Skin epidermis (tissue), 12 donors: Measurements from ENCODE around the gene GYS2.
"Not testable (repeated sequence)": the region's sequence is repeated elsewhere in the genome, so short reads cannot be mapped to it uniquely, and the experiment has no call there.

Source experiments
- H3K27ac ChIP-seq, 21 experiments: fragments of 200-600 bp; sonication (generic) in 11 of 21; one replicate each; pipeline ENCODE4 v1.5.0; 2020; ENCODE audit warnings: mild to moderate bottlenecking in 3 of 21, inconsistent platforms in 2 of 21, moderate library complexity in 2 of 21
- H3K4me3 ChIP-seq, 7 experiments: fragments of 200-600 bp; sonication (generic) in 2 of 7; one replicate each; pipeline ENCODE4 v1.5.0; 2020; ENCODE audit warnings: inconsistent platforms in 2 of 7, mild to moderate bottlenecking in 2 of 7, moderate library complexity in 1 of 7

GYS2 gene

GRCh38 chr12:21604245-21605101 lies at the start of gene GYS2:
GYS2 (minus strand) TSS chr12:21604847; CDS start chr12:21604592, 255 bp downstream.
- H3K27ac ChIP-seq: no peak within 1 kb of the TSS
- H3K4me3 ChIP-seq: no peak within 1 kb of the TSS

GRCh38 chr12:21651821-21652220 lies 47.2 kb upstream of the GYS2 start:
- H3K4me3 ChIP-seq: no peak overlapping the region
- H3K27ac ChIP-seq: no peak overlapping the region

- H3K4me3 ChIP-seq: no peak overlapping the region
- H3K27ac ChIP-seq: no peak overlapping the region
Measured at GRCh38 chr12:21650997-21651396, 46.4 kb upstream of the GYS2 start.

- Histone ChIP-seq H3K4me3 (no peak overlapping the region), H3K27ac (no peak overlapping the region)
Measured at GRCh38 chr12:21649034-21649433, 44.4 kb upstream of the GYS2 start.

- H3K4me3 ChIP-seq: no peak overlapping the region
- H3K27ac ChIP-seq: no peak overlapping the region
Measured at GRCh38 chr12:21648378-21648777, 43.7 kb upstream of the GYS2 start.

GRCh38 chr12:21647179-21647578 lies 42.5 kb upstream of the GYS2 start:
- Histone ChIP-seq H3K4me3 (no peak overlapping the region), H3K27ac (no peak overlapping the region)

- H3K27ac ChIP-seq, H3K4me3 ChIP-seq: not testable (repeated sequence)
Measured at GRCh38 chr12:21645041-21645500, 40.4 kb upstream of the GYS2 start.

GRCh38 chr12:21644516-21644915 lies 39.9 kb upstream of the GYS2 start:
- H3K27ac ChIP-seq: no peak overlapping the region
- H3K4me3 ChIP-seq: no peak overlapping the region

- Histone ChIP-seq H3K27ac (no peak overlapping the region), H3K4me3 (no peak overlapping the region)
Measured at GRCh38 chr12:21643758-21644157, 39.1 kb upstream of the GYS2 start.

GRCh38 chr12:21642707-21643389 lies 38.2 kb upstream of the GYS2 start:
- Histone ChIP-seq H3K27ac (no peak overlapping the region), H3K4me3 (no peak overlapping the region)

- Histone ChIP-seq H3K4me3 (no peak overlapping the region), H3K27ac (no peak overlapping the region)
Measured at GRCh38 chr12:21638054-21638891, 33.6 kb upstream of the GYS2 start.

GRCh38 chr12:21634245-21634644 lies 29.6 kb upstream of the GYS2 start:
- Histone ChIP-seq H3K27ac (no peak overlapping the region), H3K4me3 (no peak overlapping the region)

- no peak overlapping the region for H3K27ac ChIP-seq
- no peak overlapping the region for H3K4me3 ChIP-seq
Measured at GRCh38 chr12:21631367-21631766, 26.7 kb upstream of the GYS2 start.

- Histone ChIP-seq H3K27ac (no peak overlapping the region), H3K4me3 (no peak overlapping the region)
Measured at GRCh38 chr12:21627924-21628323, 23.3 kb upstream of the GYS2 start.

GRCh38 chr12:21618566-21618965 lies 13.9 kb upstream of the GYS2 start:
- Histone ChIP-seq H3K27ac (no peak overlapping the region), H3K4me3 (no peak overlapping the region)

- H3K27ac ChIP-seq: no peak overlapping the region
- H3K4me3 ChIP-seq: no peak overlapping the region
Measured at GRCh38 chr12:21617030-21617429, 12.4 kb upstream of the GYS2 start.

GRCh38 chr12:21615431-21615830 lies 10.8 kb upstream of the GYS2 start:
- no peak overlapping the region for H3K4me3 ChIP-seq
- H3K27ac ChIP-seq: peak overlapping the region in 5 of 21 experiments; percentile 5 to 59 (median 53)

GRCh38 chr12:21614506-21614905 lies 9.9 kb upstream of the GYS2 start:
- Histone ChIP-seq H3K4me3 (no peak overlapping the region), H3K27ac (peak overlapping the region in 4 of 21 experiments; percentile 15 to 59 (median 54))

- Histone ChIP-seq H3K4me3 (no peak overlapping the region), H3K27ac (no peak overlapping the region)
Measured at GRCh38 chr12:21613931-21614330, 9.3 kb upstream of the GYS2 start.

- H3K27ac ChIP-seq: no peak overlapping the region
- no peak overlapping the region for H3K4me3 ChIP-seq
Measured at GRCh38 chr12:21608196-21608595, 3.5 kb upstream of the GYS2 start.
